HT1080 (cell line): Measurements from ENCODE around the gene ADAMTSL3. TPM values are rescaled to one million over a fixed set of nuclear protein-coding genes. Genes with fewer than 3 reads are reported as not detected.

ENCODE experiments used
- DNase-seq: peaks from one replicate; pipeline ENCODE4 v3.0.0-alpha.2; 2015; ENCODE audit warnings: low read depth
- total RNA-seq: library from RNA; depleted of rRNA; stranded (reverse); fragments of >200 nt; shearing (Covaris generic); gene quantifications from 2 replicates; pipeline ENCODE4 v1.2.3, GENCODE V29; 2014

Gene ADAMTSL3
- total RNA-seq, 1 experiment from 2014 or later: not detected

DNA sequence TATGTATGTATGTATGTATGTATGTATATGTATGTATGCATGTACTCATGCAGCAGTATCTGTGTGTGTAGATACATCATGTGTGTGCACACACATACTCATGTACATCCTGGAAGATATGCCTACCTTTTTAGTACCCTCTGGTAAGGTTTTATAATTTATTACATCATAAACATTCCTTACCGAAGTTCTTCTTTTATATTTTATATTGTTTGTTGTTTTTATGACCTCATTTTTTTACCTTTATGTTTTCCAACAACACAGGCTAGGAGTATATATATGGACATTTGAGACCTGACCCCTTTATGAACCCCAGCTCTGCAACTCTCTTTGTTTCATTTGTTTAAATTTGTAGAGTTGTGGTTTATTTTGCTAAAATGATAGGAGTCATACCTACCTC is 263.5 kb downstream of the ADAMTSL3 start:
- no peak for DNase-seq

DNA sequence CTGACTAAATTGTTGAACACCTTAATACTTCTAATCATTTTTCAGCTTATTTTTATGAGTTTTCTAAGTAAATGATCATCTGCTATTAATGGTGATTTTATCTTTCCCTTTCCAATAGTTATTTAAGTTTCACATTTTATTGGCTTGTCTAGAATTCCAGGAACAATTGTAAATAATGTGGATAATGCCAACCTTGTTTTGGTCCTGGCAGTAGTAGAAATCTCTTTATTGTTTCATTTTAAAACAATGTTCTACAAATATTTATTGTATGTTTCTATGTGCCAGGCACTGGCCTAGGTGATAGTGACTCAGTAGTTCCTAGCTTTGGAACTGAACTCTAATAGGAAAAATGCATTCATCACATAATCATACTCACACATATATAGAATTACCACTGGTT is 264.1 kb downstream of the ADAMTSL3 start:
- no peak for DNase-seq

DNA sequence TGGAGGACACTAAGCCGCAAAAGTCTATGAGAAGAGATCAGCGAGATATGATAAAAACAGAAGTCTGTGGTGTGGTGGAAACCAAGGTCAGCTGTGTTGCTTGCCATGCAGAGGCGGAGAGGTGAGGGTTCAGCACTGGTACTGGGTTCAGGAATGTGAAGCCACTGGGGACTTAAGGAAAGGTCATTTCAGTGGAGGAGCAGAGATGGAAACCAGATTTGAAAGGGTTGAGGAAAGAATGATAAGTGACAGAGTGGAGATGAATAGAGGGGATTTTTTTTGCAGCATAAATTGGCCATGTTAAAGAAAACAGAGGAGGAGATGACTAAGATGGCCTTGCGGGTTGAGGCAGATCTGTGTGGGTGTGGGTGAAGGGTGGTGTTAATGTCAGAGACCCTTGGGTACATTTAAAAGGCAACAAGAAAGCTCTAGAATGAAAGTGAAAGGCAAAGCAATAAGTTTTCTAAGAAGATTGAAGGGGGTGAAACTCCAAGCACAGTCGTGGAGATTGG is 265.5 kb downstream of the ADAMTSL3 start:
- DNase-seq: no peak

DNA sequence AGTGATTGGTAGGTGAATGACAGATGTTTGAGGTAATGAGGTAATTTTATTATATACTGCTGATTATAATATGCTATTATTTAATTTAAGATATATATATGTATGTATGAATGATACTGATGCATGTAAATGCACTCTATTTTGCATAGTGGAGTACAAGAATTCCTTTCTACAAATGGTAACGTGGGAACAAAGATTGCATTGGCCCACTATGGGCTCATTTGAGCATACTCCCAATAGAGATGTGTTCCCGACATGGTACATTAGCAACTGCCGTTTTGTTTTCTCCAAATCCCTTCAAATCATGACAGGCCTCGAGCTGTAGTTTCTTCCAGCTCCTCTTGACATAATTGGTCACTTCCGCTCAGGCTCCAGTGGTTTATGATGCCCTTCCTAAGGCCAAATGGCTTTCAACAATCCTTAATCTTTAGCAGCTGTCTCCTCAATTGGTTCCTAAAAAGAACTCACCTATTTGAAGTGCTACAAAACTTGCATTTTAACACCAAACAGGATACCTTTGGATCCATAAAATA is 266.1 kb downstream of the ADAMTSL3 start:
- no peak for DNase-seq

DNA sequence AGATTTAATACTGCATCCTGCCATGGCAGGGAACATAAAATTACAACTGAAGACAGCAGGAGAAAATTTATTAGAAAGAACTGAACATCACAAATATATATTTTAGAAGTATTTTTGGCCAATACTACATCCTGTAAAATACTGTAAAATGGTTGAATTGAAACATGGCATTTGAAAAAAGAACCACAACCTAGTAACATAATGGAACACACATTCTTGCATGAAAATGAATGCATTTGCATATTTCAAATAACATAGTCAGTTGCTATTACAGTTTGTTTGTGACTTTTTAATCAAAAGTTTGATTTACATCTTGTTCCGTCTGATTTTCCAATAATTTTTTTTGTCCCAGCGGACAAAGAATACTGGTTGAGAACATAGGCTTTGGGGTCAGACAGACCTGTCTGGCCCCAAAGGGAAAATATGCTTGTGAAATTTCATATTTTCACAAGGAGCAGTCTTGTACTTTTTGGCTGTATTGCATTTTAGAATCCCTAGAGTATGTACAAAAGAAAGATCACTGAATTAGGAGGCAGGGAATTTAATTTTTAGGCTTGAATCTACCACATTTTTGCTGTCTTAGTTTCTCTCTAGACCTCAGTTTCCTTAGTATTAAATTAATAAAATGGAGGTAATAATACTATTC is 268.8 kb downstream of the ADAMTSL3 start:
- no peak for DNase-seq

DNA sequence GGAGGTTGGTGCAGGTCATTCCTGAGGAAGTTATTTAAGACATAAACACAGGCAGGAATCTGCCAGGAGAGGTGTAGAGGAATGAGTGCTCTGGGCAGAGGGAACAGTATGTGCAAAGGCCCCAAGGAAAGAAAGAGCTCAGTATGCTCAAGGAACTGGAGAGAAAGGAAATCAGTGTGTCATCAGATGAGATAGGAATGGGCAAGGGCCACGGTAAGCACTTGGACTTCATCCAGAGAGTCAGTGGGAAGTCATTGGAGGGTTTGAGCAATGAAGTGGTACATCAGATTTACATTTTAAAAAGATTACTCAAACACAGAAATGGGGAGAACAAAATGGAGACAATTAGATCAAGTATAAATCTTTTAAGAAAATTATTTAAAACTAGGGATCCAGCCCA is 272.2 kb downstream of the ADAMTSL3 start:
- peak; percentile 59 for DNase-seq

DNA sequence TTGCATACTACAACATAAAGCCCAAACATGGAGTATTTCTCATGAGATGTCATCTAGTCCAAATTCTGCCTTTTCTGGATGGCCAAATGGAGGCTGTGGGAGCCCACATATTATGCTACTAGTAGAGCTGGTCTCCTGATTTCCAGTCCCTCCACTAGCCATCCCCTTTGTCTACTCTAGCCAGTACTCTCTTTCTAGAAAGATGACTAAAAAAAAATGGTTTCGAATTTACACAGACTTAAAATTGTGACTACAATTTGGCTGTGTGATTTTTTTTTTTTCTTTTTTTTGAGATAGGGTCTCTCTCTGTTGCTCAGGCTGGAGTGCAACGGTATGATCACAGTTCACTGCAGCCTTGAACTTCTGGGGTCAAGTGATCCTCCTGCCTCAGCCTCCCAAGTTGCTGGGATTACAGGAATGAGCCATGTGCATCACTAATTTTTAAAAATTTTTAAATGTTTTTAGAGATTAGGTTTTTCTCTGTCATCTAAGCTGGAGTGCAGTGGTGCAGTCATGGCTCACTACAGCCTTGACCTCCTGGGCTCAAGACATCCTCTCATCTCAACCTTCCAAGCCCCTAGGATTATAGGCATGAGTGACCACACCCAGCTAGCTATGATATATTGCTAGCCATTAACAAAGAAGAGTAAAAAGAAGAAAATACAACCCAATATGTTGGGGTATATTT is 273.9 kb downstream of the ADAMTSL3 start:
- no peak for DNase-seq

DNA sequence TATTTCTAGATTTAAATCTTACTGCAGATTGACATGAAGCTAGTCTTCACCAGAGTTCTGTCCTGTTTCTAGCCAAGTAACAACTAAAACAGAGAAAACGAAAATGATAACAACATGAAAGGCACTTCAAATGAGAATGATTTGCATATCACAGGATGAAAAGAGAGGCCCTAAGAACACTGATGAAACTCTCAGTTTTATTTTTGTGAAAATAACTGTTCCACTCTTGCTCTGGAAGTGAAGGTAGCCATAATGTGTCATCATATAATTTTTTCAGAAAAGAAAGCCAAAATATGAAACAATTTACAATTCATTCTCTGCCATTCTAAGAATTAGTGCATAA is 274.4 kb downstream of the ADAMTSL3 start:
- no peak for DNase-seq

DNA sequence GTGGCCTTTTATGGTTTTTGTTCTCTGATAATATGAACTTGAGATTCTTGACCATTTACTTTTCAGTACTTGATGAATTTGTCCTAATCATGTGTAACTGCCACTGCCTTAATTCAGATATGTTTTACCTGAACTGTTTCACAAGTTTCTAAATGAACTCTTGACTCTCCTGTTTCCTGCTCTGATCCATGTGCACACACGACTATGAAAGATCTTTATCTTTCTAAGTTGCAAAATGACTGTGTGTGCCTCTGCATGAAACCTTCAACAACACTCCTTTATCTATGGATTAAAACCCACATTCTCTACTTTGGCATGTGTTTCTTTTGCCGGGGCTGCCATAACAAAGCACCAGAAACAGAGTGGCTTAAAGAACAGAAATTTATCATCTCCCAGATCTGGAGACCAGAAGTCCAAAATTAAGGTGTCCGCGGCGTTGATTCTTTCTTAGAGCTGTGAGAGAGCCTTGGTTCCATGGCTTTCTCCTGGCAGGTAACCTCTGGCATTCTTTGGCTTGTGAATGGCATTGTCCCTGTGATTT is 275.0 kb downstream of the ADAMTSL3 start:
- DNase-seq: no peak

DNA sequence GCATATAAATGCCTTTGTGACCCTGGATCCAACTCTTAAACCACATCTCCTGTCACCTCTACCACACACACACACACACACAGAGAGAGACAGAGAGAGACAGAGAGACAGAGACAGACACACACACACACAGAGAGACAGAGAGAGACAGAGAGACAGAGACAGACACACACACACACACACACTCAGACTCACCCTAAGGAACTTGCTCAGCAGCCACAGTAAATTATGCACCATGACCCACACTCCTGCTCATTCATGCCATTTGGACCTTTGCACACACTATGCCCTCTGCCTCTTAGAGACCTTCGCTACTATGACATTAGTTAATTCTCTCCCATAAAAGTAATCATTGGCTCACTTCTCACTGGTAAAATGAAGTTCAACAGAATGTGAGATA is 275.7 kb downstream of the ADAMTSL3 start:
- no peak for DNase-seq

DNA sequence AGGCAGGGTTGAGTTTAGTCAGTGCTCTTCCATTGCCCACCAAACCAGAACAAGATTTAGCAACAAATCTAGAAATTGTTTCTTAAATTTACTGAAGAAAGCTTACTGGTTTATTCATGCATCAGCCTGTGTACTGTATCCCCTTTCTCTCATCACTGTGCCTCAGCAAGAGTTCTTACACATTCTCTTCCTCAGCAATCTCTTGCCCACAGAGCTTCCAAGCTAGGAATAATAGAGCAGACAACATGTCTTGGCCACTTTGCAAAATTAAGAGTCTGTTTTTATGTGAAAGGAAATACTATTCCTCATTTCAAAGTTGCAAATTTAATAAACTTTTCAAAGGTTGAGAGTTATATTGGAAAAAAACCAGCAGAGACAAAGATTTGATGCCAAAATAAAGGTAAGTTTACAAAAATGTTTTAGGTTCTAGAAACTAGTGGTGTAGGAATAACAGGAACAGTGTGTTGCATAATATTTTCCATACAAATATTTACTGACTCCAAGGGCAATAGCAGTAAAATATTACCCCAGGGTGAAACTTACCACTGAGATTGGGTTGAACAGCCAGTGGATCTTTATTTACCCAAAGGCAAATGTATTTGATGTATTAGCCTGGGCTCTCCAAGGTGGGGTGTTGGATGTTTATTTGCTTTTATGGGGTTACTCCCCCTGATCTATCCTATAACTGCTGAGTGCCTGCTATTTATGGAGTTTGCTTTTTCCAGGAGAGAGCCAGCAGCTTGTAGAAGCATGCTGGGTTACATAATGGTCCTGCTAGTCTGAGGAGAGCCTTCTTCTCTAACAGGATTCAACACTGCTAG is 276.7 kb downstream of the ADAMTSL3 start:
- DNase-seq: no peak

DNA sequence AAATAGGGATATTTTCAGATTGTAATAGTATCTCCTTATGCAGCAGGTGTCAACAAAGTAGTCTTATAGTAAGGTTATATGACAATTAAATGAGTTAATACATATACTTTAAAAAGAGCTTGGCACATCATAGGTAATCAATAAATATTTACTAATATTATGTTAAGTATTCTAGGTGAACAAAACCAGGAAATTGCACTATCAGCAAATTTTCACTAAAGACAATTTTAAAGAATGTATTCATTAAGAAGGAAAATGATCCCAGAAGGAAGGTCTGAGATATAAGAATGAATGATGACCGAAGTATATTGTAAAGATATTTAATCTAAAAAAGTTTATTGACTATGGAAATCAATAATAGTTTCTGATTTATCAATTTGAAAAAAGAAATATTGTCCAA is 281.9 kb downstream of the ADAMTSL3 start:
- DNase-seq: no peak

DNA sequence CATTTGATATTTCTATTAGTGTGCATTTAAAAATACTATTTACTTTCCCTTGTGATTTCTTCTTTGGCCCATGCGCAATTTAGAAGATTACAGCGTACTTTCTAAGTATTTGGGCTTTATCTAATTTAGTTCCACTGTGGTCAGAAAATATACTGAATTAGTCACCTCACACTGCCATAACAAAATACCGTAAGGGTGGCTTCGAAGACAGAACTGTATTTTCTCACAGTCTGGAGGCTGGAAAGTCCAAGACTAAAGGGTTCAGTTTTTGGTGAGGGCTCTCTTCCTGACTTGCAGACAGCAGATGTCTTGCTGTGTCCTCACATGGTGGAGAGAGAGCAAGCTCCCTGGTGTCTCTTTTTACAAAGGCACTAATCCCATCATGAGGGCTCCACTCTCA is 286.2 kb downstream of the ADAMTSL3 start:
- DNase-seq: no peak

DNA sequence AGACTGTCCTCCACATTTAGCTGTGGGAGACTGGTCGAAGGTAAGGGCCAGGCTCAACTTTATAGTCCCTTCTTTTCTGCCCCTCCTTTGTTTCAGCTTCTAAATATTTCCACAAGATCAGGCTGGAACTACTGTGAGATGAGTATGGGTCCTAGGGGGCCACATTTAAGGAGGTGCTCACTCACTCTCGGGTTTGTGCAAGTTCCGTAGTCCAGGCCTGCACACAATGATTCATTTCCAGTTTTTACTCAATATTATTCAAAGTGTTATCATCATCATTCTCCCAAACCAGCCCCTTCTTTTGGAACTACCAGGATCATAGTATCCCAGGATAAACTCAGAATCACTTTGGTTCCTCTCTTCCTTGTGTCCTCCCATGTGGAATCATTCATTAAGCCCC is 289.1 kb downstream of the ADAMTSL3 start:
- DNase-seq: peak; percentile 11

DNA sequence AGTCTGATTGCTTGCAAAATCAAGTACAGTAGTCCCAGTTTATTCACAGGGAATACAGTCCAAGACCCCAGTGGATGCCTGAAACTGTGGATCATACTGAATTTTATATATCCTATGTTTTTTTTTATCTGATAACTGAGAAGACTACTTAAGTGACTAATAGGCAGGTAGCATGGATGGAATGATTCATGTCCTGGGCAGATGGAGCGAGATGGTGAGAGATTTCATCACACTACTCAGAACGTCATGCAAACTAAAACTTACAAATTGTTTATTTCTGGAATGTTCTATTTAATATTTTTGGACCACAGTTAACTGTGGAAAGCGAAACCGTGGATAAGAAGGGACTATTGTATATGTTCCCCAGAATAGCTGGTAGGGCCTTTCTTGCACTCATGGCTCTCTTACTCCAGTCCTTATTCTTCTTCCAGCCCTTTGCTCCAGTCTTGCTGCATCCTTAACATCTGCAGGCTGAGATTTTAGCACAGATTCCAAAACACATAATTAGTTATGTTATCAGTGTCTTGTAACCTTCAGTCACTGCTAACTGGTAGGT is 290.0 kb downstream of the ADAMTSL3 start:
- DNase-seq: peak; percentile 57

DNA sequence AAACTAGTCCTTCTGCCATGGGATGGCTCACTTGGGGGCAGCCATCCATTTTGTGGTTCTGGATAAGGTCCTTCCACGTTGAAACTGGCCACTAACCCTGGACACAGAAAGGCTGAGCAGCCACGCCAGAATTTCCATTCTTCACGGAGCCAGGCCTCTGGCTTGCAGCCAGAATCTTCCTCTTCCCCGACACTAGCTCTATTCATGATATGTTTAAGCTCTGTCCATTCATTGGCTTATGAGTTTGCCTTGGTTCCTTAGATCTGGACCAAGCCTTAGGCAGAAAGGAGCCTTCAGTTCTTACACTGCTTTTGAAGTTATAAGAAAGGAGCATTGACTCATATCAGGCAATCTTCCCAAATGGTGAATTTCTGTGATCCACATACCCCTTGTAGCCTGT is 293.2 kb downstream of the ADAMTSL3 start:
- DNase-seq: no peak

DNA sequence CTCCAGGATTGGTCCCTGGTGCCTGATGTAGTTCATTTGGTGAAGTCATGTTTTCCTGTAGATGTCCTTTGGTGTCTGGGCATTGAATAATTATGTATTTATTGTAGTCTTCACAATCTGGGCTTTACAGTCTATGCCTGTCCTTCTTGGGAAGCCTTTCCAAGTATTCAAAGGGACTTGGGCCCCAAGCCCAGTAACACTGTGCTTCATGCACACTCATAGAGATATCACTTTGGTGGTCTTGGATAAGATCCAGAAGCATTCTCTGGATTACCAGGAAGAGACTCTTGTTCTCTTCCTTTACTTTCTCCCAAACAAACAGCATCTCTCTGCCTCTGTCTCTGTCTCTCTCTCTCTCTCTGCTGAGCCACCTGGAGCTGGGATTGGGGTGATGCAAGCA is 300.6 kb downstream of the ADAMTSL3 start:
- no peak for DNase-seq

DNA sequence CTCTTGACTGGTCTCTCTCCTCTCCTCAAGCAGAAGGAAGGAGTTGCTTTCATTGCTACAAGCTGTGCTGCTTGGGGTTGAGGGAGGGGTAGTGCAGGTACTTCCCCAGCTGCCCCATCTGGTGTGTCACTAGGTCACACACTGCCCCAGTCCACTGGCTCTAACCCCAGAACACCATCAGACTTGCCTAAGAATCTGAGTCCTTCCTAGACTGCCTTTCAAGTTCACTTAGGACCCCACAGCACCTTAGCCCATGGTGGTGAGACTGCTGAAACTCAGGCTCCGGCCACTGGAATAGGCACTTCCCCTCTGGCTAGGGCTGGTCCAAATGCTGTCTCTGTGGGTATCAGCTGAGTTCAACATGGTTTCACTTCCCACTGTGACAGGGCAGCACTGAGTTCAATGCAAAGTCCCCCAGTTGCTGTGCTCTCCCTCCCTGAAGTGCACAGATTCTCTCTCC is 301.9 kb downstream of the ADAMTSL3 start:
- DNase-seq: no peak

DNA sequence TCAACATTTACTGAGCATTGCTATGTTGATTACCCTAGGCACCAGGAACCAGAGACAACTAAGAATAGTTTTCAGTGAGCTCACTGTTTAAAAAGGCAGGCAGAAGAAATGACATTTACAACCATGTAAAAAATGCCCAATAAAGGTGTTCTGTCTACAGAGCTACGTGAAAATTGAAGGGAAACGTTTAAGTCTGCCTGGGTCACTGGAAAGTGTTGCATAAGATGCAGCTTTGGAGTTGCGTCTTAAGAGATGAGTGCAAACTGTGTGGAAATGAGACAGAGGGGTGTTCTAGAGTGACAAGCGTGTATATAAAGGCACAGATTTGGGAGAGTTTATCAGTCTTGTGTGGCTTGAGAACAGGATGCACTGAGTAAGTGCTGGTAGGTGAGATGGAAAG is 303.0 kb downstream of the ADAMTSL3 start:
- DNase-seq: no peak

DNA sequence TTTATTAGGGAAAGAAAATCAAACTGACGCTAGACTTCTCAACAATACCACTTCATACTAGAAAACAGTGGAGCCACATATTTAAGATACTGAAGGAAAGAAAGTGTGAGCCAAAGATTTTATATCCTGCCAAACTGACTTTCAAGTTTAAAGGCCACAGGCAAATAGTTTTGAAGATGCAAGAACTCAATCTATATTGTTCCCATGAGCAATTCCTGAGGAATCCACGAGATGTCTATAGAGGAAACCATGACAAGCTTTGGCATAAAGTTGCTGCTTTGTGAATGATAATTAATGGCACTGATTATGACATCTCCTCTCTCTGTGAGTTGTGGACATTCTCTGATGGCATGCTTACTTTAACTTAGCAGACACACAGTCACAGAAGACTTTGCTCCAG is 305.6 kb downstream of the ADAMTSL3 start:
- DNase-seq: no peak

DNA sequence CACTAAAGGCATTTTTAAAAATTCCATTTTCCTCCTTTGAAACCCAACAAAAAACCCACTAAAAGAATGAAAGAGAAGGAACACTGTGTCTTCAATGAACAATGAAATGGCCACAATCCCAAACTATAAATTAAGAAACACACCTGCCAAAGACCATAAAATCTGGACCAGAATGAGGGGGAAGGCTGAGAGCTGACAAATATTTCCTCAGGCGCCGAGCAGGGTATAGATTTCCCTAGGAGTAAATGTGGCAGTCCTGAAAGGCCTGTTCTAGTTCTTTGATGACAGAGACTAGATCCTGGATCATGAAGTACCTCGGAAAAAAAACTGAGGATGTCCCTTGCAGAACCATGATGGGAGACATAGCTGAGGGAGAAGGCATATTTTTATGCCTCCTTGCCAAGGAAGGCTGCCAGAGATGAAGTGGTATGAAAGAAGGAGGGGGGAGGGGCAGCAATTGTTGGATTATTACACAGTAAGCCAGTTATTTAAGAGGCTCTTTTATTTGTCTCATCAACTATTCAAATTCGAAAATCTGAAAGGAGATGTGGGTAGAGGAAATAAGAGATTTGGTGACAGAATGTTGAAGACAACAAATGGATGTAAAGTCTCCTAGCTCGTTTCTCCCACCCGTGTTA is 306.4 kb downstream of the ADAMTSL3 start:
- DNase-seq: no peak
